ENCODE data around the gene MDP1. TPM values are rescaled to one million over a fixed set of nuclear protein-coding genes. Genes with fewer than 3 reads are reported as not detected.
A peak's percentile ranks its signal among the peaks of the same experiment; 100 is the strongest.
"Not testable (repeated sequence)": the region's sequence is repeated elsewhere in the genome, so short reads cannot be mapped to it uniquely, and the experiment has no call there.

Gene MDP1
- total RNA-seq, 2 experiments from 2014 or later, result 11.4 to 16.9 TPM

GRCh38 chr14:24232645-24233537, 17.0 kb upstream of the MDP1 start, which contains the start of gene GMPR2:
GMPR2 (plus strand) TSS chr14:24232929; CDS start chr14:24233254, 325 bp downstream.
- ATAC-seq (peak; percentile 57), DNase-seq (peak; percentile 54)
- Mint-ChIP-seq H3K27ac (peak within 1 kb of the TSS; percentile 95), H3K4me3 (peak within 1 kb of the TSS; percentile 84), H3K36me3 (peaks cover 31% of the 10 kb centered on the region), H3K27me3 (no peaks in the 10 kb centered on the region), H3K9me3 (ENCODE audit: low read depth) (no peaks in the 10 kb centered on the region), H3K4me1 (peaks cover 54% of the 10 kb centered on the region)
- CTCF ChIA-PET, result interaction anchor here (1.0 to 21.6 kb wide), 4 partner anchors 10 to 101 kb away, joined by 3 to 541 read pairs (median 14); partner anchors contain the start of genes CIDEB, DHRS1, IRF9 and LTB4R

- H3K27ac Mint-ChIP-seq, result peak within 1 kb of the TSS; percentile 95
- ATAC-seq (peak; percentile 85), DNase-seq (peak; percentile 94)
- CTCF ChIA-PET, result interaction anchor here (1.0 to 21.6 kb wide), 4 partner anchors 10 to 101 kb away, joined by 3 to 541 read pairs (median 14); partner anchors contain the start of genes CIDEB, DHRS1, IRF9 and LTB4R
- H3K4me3 Mint-ChIP-seq, result peak within 1 kb of the TSS; percentile 84
- H3K27me3 Mint-ChIP-seq, result no peaks in the 10 kb centered on the region
- no peaks in the 10 kb centered on the region for H3K9me3 Mint-ChIP-seq (ENCODE audit: low read depth)
- H3K4me1 Mint-ChIP-seq, result peaks cover 53% of the 10 kb centered on the region
- H3K36me3 Mint-ChIP-seq, result peaks cover 29% of the 10 kb centered on the region
These were observed 16.3 kb upstream of the MDP1 start, which contains the start of gene NEDD8 for GRCh38 chr14:24232121-24232644. NEDD8 (minus strand) TSS chr14:24232367; CDS start chr14:24232267, 100 bp downstream.

GRCh38 chr14:24231263-24232120, 15.6 kb upstream of the MDP1 start:
- CTCF ChIA-PET, result interaction anchor here (0.6 to 1.7 kb wide), 6 partner anchors 11 to 166 kb away, joined by 3 to 12 read pairs (median 4); partner anchors contain the start of genes MDP1 and TINF2
- Mint-ChIP-seq H3K4me1 (peaks cover 55% of the 10 kb centered on the region), H3K4me3 (peak overlapping the region; percentile 84), H3K27ac (peak overlapping the region; percentile 95), H3K27me3 (no peaks in the 10 kb centered on the region), H3K36me3 (peaks cover 27% of the 10 kb centered on the region), H3K9me3 (ENCODE audit: low read depth) (no peaks in the 10 kb centered on the region)
- ATAC-seq, result peak; percentile 26
- peak; percentile 65 for DNase-seq

DNA sequence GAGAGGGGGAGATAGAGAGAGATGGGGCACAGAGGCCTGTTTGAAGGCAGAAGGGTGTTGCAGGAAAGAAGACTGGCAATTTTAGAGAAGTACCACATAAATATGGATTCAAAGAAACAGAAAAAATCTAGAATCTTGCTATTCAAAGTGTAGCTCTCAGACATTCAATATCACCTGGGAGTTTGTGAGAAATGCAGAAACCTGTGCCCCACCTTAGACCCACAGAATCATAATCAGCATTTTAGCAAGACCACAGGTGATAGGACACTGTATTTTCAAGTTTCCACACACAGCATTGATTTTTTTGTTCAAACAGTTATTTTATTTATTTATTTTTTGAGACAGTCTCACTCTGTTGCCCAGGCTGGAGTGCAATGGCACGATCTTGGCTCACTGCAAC, 13.0 kb upstream of the MDP1 start:
- Mint-ChIP-seq H3K4me3 (no peak overlapping the region), H3K27ac (no peak overlapping the region), H3K9me3 (ENCODE audit: low read depth) (no peaks in the 10 kb centered on the region), H3K27me3 (no peaks in the 10 kb centered on the region), H3K4me1 (peaks cover 40% of the 10 kb centered on the region), H3K36me3 (peaks cover 13% of the 10 kb centered on the region)
- DNase-seq, result no peak
- no peak for ATAC-seq
- CTCF ChIA-PET, result interaction anchor here (0.7 to 2.7 kb wide), 7 partner anchors 9 to 203 kb away, joined by 3 to 13 read pairs (median 3); partner anchors contain the start of gene TINF2

GRCh38 chr14:24226473-24226872, 10.6 kb upstream of the MDP1 start:
- no peaks in the 10 kb centered on the region for H3K9me3 Mint-ChIP-seq (ENCODE audit: low read depth)
- CTCF ChIA-PET, result interaction anchor here (1.7 to 2.7 kb wide), 2 partner anchors 10 to 16 kb away, joined by 6 to 13 read pairs; partner anchors contain the start of genes MDP1 and TINF2
- no peak overlapping the region for H3K27ac Mint-ChIP-seq
- H3K4me3 Mint-ChIP-seq, result no peak overlapping the region
- no peak for DNase-seq
- H3K4me1 Mint-ChIP-seq, result peaks cover 31% of the 10 kb centered on the region
- no peaks in the 10 kb centered on the region for H3K27me3 Mint-ChIP-seq
- no peak for ATAC-seq
- H3K36me3 Mint-ChIP-seq, result peaks cover 13% of the 10 kb centered on the region

- CTCF ChIA-PET, result interaction anchor here (1.0 to 2.0 kb wide), 3 partner anchors 9 to 84 kb away, joined by 3 to 6 read pairs (median 3); partner anchors contain the start of genes CHMP4A and MDP1
- H3K4me3 Mint-ChIP-seq, result no peak overlapping the region
- H3K27me3 Mint-ChIP-seq, result no peaks in the 10 kb centered on the region
- H3K27ac Mint-ChIP-seq, result no peak overlapping the region
- ATAC-seq (no peak), DNase-seq (no peak)
- H3K4me1 Mint-ChIP-seq, result peaks cover 24% of the 10 kb centered on the region
- no peaks in the 10 kb centered on the region for H3K9me3 Mint-ChIP-seq (ENCODE audit: low read depth)
- H3K36me3 Mint-ChIP-seq, result peaks cover 13% of the 10 kb centered on the region
These were observed 8.8 kb upstream of the MDP1 start for GRCh38 chr14:24224618-24225071.

DNA sequence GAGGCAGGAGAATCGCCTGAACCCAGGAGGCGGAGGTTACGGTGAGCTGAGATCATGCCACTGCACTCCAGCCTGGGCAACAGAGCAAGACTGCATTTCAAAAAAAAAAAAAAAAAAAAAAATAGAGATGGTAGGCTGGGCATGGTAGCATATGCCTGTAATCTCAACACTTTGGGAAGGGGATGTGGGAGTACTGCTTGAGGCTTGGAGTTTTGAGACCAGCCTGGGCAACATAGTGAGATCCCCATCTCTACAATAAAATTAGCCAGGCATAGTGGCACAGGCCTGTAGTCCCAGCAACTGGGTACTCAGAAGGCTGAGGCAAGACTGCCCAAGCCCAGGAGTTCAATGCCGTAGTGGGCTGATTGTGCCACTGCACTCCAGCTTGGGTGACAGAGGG, 7.1 kb upstream of the MDP1 start:
- not testable (repeated sequence) for DNase-seq; H3K9me3 Mint-ChIP-seq (ENCODE audit: low read depth); ATAC-seq; H3K4me3 Mint-ChIP-seq; H3K27me3 Mint-ChIP-seq; H3K27ac Mint-ChIP-seq
- CTCF ChIA-PET, result interaction anchor here (0.8 kb wide), 1 partner anchor 48 kb away, joined by 3 read pairs; the partner anchor contains the start of gene RABGGTA
- peaks cover 21% of the 10 kb centered on the region for H3K4me1 Mint-ChIP-seq
- H3K36me3 Mint-ChIP-seq, result peaks cover 11% of the 10 kb centered on the region

DNA sequence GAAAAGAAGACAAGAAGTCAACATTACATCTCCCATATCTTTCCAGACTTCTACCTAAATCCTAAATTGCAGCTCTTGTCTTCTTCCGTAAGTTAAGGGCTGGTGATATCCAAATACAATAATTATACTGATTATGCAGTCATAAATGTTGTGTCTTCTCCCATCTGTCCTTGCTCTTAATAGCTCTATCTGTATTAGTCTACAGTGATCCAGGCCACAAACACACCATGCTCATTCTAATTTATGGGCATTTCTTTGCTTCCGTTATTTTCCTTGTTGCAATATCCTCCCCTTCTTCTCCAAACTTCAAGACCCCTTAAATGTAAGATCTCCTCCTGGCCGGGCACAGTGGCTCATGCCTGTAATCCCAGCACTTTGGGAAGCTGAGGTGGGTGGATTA, 3.7 kb upstream of the MDP1 start:
- ATAC-seq (no peak), DNase-seq (no peak)
- CTCF ChIA-PET, result interaction anchor here (0.6 to 1.5 kb wide), 7 partner anchors 9 to 217 kb away, joined by 3 to 6 read pairs (median 3); partner anchors contain the start of gene RABGGTA
- Mint-ChIP-seq H3K4me3 (no peak overlapping the region), H3K27ac (peak overlapping the region; percentile 34), H3K27me3 (no peaks in the 10 kb centered on the region), H3K4me1 (peaks cover 21% of the 10 kb centered on the region), H3K36me3 (peaks cover 8% of the 10 kb centered on the region), H3K9me3 (ENCODE audit: low read depth) (no peaks in the 10 kb centered on the region)

DNA sequence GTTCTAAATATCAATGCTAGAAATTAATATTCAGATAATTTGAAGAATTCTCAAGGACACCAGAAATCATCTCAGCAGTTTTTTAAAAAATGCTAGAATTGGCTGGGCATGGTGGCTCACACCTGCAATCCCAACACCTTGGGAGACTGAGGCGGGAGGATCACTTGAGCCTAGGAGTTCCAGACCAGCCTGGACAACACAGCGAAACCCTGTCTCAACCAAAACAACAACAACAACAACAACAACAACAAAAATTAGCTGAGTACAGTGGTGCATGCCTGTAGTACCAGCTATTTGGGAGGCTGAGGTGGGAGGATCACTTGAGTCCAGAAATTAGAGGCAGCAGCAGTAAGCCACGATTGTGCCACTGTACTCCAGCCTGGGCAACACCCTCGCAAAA, 3.2 kb upstream of the MDP1 start:
- Mint-ChIP-seq H3K4me3 (no peak overlapping the region), H3K9me3 (ENCODE audit: low read depth) (no peaks in the 10 kb centered on the region), H3K27me3 (no peaks in the 10 kb centered on the region), H3K36me3 (peaks cover 7% of the 10 kb centered on the region), H3K27ac (no peak overlapping the region), H3K4me1 (peaks cover 24% of the 10 kb centered on the region)
- ATAC-seq (no peak), DNase-seq (no peak)
- CTCF ChIA-PET, result interaction anchor here (0.8 to 1.5 kb wide), 4 partner anchors 9 to 217 kb away, joined by 3 to 6 read pairs (median 3); no protein-coding TSS in a partner anchor

DNA sequence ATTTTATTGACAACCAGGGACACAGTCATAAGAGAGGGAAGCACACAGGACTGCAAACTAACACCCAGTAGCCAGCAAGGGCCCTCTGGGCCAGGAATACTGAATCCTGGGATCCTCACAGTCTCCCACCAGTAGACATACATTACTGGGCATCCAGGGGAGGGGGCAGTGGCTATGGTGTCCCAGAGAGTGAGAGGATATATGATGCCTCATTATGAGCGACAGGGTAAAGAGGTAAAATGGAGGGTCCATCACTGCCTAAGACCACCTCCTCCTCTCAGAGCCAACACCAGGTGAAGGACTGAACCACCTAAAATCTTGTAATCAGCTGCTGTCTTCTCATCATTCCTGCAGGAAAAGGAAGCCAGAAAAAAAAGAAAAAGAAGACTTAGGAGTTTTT, 1.0 kb upstream of the MDP1 start:
- not testable (repeated sequence) for H3K4me3 Mint-ChIP-seq; H3K27me3 Mint-ChIP-seq; DNase-seq; H3K9me3 Mint-ChIP-seq (ENCODE audit: low read depth); ATAC-seq
- H3K27ac Mint-ChIP-seq, result peak overlapping the region; percentile 99
- CTCF ChIA-PET, result interaction anchor here (1.1 to 5.8 kb wide), 9 partner anchors 9 to 215 kb away, joined by 3 to 48 read pairs (median 6); partner anchors contain the start of genes CIDEB, DHRS1, LTB4R2 and NOP9
- peaks cover 40% of the 10 kb centered on the region for H3K4me1 Mint-ChIP-seq
- H3K36me3 Mint-ChIP-seq, result peaks cover 13% of the 10 kb centered on the region

DNA sequence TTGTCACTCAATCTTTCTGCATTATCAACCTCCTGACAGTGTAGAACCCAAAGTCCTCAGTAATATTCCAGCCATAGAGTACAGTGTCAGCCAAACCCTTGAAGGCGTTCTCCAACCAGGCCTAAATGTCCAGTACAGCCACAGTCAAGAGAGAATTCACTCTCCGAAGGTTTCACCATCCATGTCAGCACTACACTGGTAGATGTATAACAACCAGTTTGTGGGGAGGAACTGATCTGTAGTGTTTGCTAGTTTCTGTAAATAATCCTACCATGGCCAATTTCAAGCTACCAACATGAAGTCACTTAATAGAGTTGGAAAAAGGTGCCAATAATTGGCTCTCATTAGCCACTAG, 456 bp upstream of the MDP1 start:
- ATAC-seq (no peak), DNase-seq (no peak)
- CTCF ChIA-PET, result interaction anchor here (0.8 to 5.8 kb wide), 23 partner anchors 8 to 221 kb away, joined by 3 to 48 read pairs (median 5); partner anchors contain the start of genes CIDEB, DHRS1, IPO4 and IRF9
- Mint-ChIP-seq H3K4me3 (peak overlapping the region; percentile 97), H3K9me3 (ENCODE audit: low read depth) (no peaks in the 10 kb centered on the region), H3K27me3 (no peaks in the 10 kb centered on the region), H3K27ac (peak overlapping the region; percentile 99), H3K36me3 (peaks cover 18% of the 10 kb centered on the region), H3K4me1 (peaks cover 46% of the 10 kb centered on the region)

Data from activated CD8-positive, alpha-beta memory T cell treated with anti-CD3 and anti-CD28 coated beads, Interleukin-2, amount 10 ng/mL, durations not matched to agents 7 days and 5 days (primary cell).